SH-SY5Y (cell line): ENCODE results near the gene CCT3.

ENCODE experiments used
- GATA2 ChIP-seq: IDR thresholded peaks from 2 replicates; pipeline ENCODE4 v1.6.1; 2011; ENCODE audit warnings: mild to moderate bottlenecking, low read depth, low read length
- GATA3 ChIP-seq: IDR thresholded peaks from 2 replicates; pipeline ENCODE4 v1.6.1; 2011; ENCODE audit warnings: low read depth, mild to moderate bottlenecking, low read length, moderate library complexity

Gene CCT3

GRCh38 chr1:156281693-156282478 is 56.2 kb downstream of the CCT3 start:
- TF ChIP-seq GATA3 = no peak
- TF ChIP-seq GATA2 = no peak

- no peak for TF ChIP-seq GATA2
- TF ChIP-seq GATA3 = no peak
These were observed 56.8 kb downstream of the CCT3 start for GRCh38 chr1:156281281-156281680.

- TF ChIP-seq GATA3 (no peak), GATA2 (no peak)
These were observed 58.3 kb downstream of the CCT3 start for GRCh38 chr1:156279837-156280236.

- TF ChIP-seq GATA3 = no peak
- TF ChIP-seq GATA2 = no peak
These were observed 61.1 kb downstream of the CCT3 start for GRCh38 chr1:156276966-156277381.

GRCh38 chr1:156276532-156276931 is 61.6 kb downstream of the CCT3 start:
- TF ChIP-seq GATA2 (no peak), GATA3 (no peak)

GRCh38 chr1:156270314-156270713 is 67.8 kb downstream of the CCT3 start:
- TF ChIP-seq GATA3 (no peak), GATA2 (no peak)

- TF ChIP-seq GATA2 = no peak
- no peak for TF ChIP-seq GATA3
These were observed 69.8 kb downstream of the CCT3 start for GRCh38 chr1:156268336-156268735.

GRCh38 chr1:156266051-156266450 is 72.0 kb downstream of the CCT3 start:
- TF ChIP-seq GATA2 (no peak), GATA3 (no peak)

GRCh38 chr1:156263288-156263655 is 74.8 kb downstream of the CCT3 start:
- TF ChIP-seq GATA2 (no peak), GATA3 (no peak)

- no peak for TF ChIP-seq GATA2
- no peak for TF ChIP-seq GATA3
These were observed 75.4 kb downstream of the CCT3 start for GRCh38 chr1:156262461-156263287.

- TF ChIP-seq GATA3 = no peak
- no peak for TF ChIP-seq GATA2
These were observed 77.2 kb downstream of the CCT3 start for GRCh38 chr1:156260896-156261295.

- no peak for TF ChIP-seq GATA2
- TF ChIP-seq GATA3 = no peak
These were observed 78.3 kb downstream of the CCT3 start for GRCh38 chr1:156259805-156260204.
